Naive thymus-derived CD4-positive, alpha-beta T cell (primary cell): ENCODE results near the gene ULK1. TPM values are rescaled to one million over a fixed set of nuclear protein-coding genes. Genes with fewer than 3 reads are reported as not detected.

ENCODE experiments used
- ATAC-seq: fragments of 150-1000 bp; cut with Tn5 transposase; 2 replicates; pipeline ENCODE4 v1.10.0; 2021; ENCODE audit warnings: mild to moderate bottlenecking, moderate library complexity
- CTCF ChIA-PET: fragments of 350-600 bp; sonication (Branson Sonifier 250); formaldehyde crosslinking; loops from one replicate; lab custom pipeline; 2021; ENCODE audit warnings: antibody characterized with exemption; lab: Charles Lee
- POLR2A ChIA-PET: fragments of 350-600 bp; sonication (Branson Sonifier 250); formaldehyde crosslinking; loops from one replicate; lab custom pipeline; 2021; ENCODE audit warnings: antibody characterized with exemption, inconsistent platforms; lab: Charles Lee
- DNase-seq, 9 donors: peaks; one replicate each; pipeline versions ENCODE4 v3.0.0 to v3.0.0-alpha.2; 2020 to 2022; ENCODE audit warnings: mixed read lengths in 1 of 9
- H3K27ac ChIP-seq: one replicate; pipeline ENCODE4 v1.7.0; 2013; ENCODE audit warnings: mild to moderate bottlenecking, low read depth, low read length, moderate library complexity
- H3K27me3 ChIP-seq, 2 donors: one replicate each; pipeline ENCODE4 v1.7.0; 2013; ENCODE audit warnings: low read length in 2 of 2, mild to moderate bottlenecking in 2 of 2, moderate library complexity in 2 of 2; ENCODE audit not compliant: control insufficient read depth in 2 of 2, insufficient read depth in 2 of 2
- H3K36me3 ChIP-seq, 3 experiments: 1 replicate in 2 of 3; 2 replicates in 1 of 3; pipeline ENCODE4 v1.7.0; 2013; ENCODE audit warnings: low read length in 3 of 3, mild to moderate bottlenecking in 3 of 3, moderate library complexity in 1 of 3; ENCODE audit not compliant: insufficient read depth in 3 of 3, control insufficient read depth in 2 of 3
- H3K4me1 ChIP-seq, 2 donors: one replicate each; pipeline ENCODE4 v1.7.0; 2013; ENCODE audit warnings: low read length in 2 of 2, mild to moderate bottlenecking in 2 of 2, moderate library complexity in 1 of 2; ENCODE audit not compliant: control insufficient read depth in 2 of 2, insufficient read depth in 2 of 2
- H3K4me3 ChIP-seq: 2 replicates; pipeline ENCODE4 v1.7.0; 2013; ENCODE audit warnings: mild to moderate bottlenecking, low read length
- H3K9me3 ChIP-seq, 3 experiments: 1 replicate in 2 of 3; 2 replicates in 1 of 3; pipeline ENCODE4 v1.7.0; 2013; ENCODE audit warnings: low read length in 3 of 3; ENCODE audit not compliant: control insufficient read depth in 2 of 3
- H3K27ac Mint-ChIP-seq, 9 donors: one replicate each; pipeline ENCODE4 v1.8.0; 2020 to 2022; ENCODE audit warnings: mixed read lengths in 9 of 9, mild to moderate bottlenecking in 8 of 9, moderate library complexity in 5 of 9, inconsistent platforms in 2 of 9
- H3K27me3 Mint-ChIP-seq, 5 donors: one replicate each; pipeline ENCODE4 v1.8.0; 2021 to 2022; ENCODE audit warnings: mixed read lengths in 5 of 5, mild to moderate bottlenecking in 1 of 5
- H3K36me3 Mint-ChIP-seq, 5 donors: one replicate each; pipeline ENCODE4 v1.8.0; 2020 to 2022; ENCODE audit warnings: mixed read lengths in 5 of 5, mild to moderate bottlenecking in 3 of 5, inconsistent platforms in 1 of 5
- H3K4me1 Mint-ChIP-seq, 7 donors: one replicate each; pipeline ENCODE4 v1.8.0; 2020 to 2022; ENCODE audit warnings: mixed read lengths in 7 of 7, mild to moderate bottlenecking in 3 of 7, inconsistent platforms in 1 of 7
- H3K4me3 Mint-ChIP-seq, 10 donors: one replicate each; pipeline ENCODE4 v1.8.0; 2020 to 2022; ENCODE audit warnings: mild to moderate bottlenecking in 10 of 10, mixed read lengths in 10 of 10, moderate library complexity in 6 of 10, inconsistent platforms in 2 of 10
- H3K9me3 Mint-ChIP-seq, 11 donors: one replicate each; pipeline ENCODE4 v1.8.0; 2020 to 2022; ENCODE audit warnings: mixed read lengths in 11 of 11, mild to moderate bottlenecking in 4 of 11, inconsistent platforms in 1 of 11, moderate library complexity in 1 of 11
- intact Hi-C, 2 donors: fragments of 100-400 bp; cut with micrococcal nuclease; formaldehyde crosslinking; loops; one replicate each; pipeline ENCODE4 v1.15.1; 2023
- polyA plus RNA-seq, 2 donors: library from polyadenylated mRNA; unstranded; fragments of 300-500 nt; fragmentation: Illumina TruSeq; gene quantifications; one replicate each; pipeline ENCODE4 v1.2.3, GENCODE V29; 2021
- total RNA-seq, 6 experiments: library from RNA in 5 of 6; stranded (reverse) in 5 of 6; gene quantifications; 1 replicate in 5 of 6; 2 replicates in 1 of 6; pipeline ENCODE4 v1.2.3 and lab custom pipeline; 2021 to 2026

Gene ULK1
- total and polyA plus RNA-seq, 7 experiments from 2014 or later, result 0.28 to 109 (median 36.3) TPM

GRCh38 chr12:131862084-131862441, 32.4 kb upstream of the ULK1 start:
- no peak overlapping the region for H3K27ac ChIP-seq
- H3K27ac Mint-ChIP-seq, result no peak overlapping the region

GRCh38 chr12:131862600-131862993, 31.8 kb upstream of the ULK1 start:
- ATAC-seq, result no peak
- POLR2A ChIA-PET, result no interaction called here
- intact Hi-C loops, result no loop called here
- Histone ChIP-seq H3K27ac (no peak overlapping the region), H3K27me3 (no peaks in the 10 kb centered on the region), H3K4me3 (no peak overlapping the region), H3K36me3 (no peaks in the 10 kb centered on the region), H3K9me3 (no peaks in the 10 kb centered on the region), H3K4me1 (no peaks in the 10 kb centered on the region)
- CTCF ChIA-PET, result no interaction called here
- Mint-ChIP-seq H3K4me1 (peaks cover 0 to 11% (median 4%) of the 10 kb centered on the region in 7 donors), H3K36me3 (no peaks in the 10 kb centered on the region), H3K27ac (no peak overlapping the region), H3K4me3 (no peak overlapping the region), H3K9me3 (no peaks in the 10 kb centered on the region), H3K27me3 (peaks cover 0 to 3% (median 0%) of the 10 kb centered on the region in 5 donors)
- no peak for DNase-seq

More at GRCh38 chr12:131862084-131862441, 32.4 kb upstream of the ULK1 start:
- Mint-ChIP-seq H3K27me3 (peaks cover 0 to 3% (median 0%) of the 10 kb centered on the region in 5 donors), H3K4me3 (no peak overlapping the region), H3K36me3 (no peaks in the 10 kb centered on the region), H3K9me3 (no peaks in the 10 kb centered on the region), H3K4me1 (peaks cover 0 to 8% (median 4%) of the 10 kb centered on the region in 7 donors)
- intact Hi-C loops, result no loop called here
- Histone ChIP-seq H3K4me1 (no peaks in the 10 kb centered on the region), H3K9me3 (no peaks in the 10 kb centered on the region), H3K27me3 (no peaks in the 10 kb centered on the region), H3K36me3 (no peaks in the 10 kb centered on the region), H3K4me3 (no peak overlapping the region)
- POLR2A ChIA-PET, result interaction anchor here (0.6 kb wide), 1 partner anchor 599 kb away, joined by 3 read pairs; no protein-coding TSS in a partner anchor
- ATAC-seq (no peak), DNase-seq (no peak)
- CTCF ChIA-PET, result no interaction called here

- no peak overlapping the region for H3K27ac ChIP-seq
- peaks cover 0 to 12% (median 4%) of the 10 kb centered on the region in 7 donors for H3K4me1 Mint-ChIP-seq
- no peaks in the 10 kb centered on the region for H3K9me3 Mint-ChIP-seq
- intact Hi-C loops, result no loop called here
- DNase-seq, result no peak
- no peaks in the 10 kb centered on the region for H3K27me3 ChIP-seq
- H3K36me3 ChIP-seq, result no peaks in the 10 kb centered on the region
- H3K4me3 ChIP-seq, result no peak overlapping the region
- no peak for ATAC-seq
- H3K9me3 ChIP-seq, result no peaks in the 10 kb centered on the region
- H3K27me3 Mint-ChIP-seq, result peaks cover 0 to 3% (median 0%) of the 10 kb centered on the region in 5 donors
- ChIA-PET CTCF (no interaction called here), POLR2A (no interaction called here)
- no peaks in the 10 kb centered on the region for H3K4me1 ChIP-seq
- H3K4me3 Mint-ChIP-seq, result no peak overlapping the region
- H3K36me3 Mint-ChIP-seq, result no peaks in the 10 kb centered on the region
- no peak overlapping the region for H3K27ac Mint-ChIP-seq
These were observed 31.3 kb upstream of the ULK1 start for GRCh38 chr12:131862994-131863710.

- DNase-seq, result no peak
- ATAC-seq, result no peak
- Histone ChIP-seq H3K27me3 (no peaks in the 10 kb centered on the region), H3K9me3 (no peaks in the 10 kb centered on the region), H3K27ac (no peak overlapping the region), H3K4me1 (no peaks in the 10 kb centered on the region), H3K4me3 (no peak overlapping the region), H3K36me3 (no peaks in the 10 kb centered on the region)
- Mint-ChIP-seq H3K27me3 (peaks cover 0 to 3% (median 0%) of the 10 kb centered on the region in 5 donors), H3K36me3 (no peaks in the 10 kb centered on the region), H3K27ac (no peak overlapping the region), H3K4me3 (no peak overlapping the region), H3K9me3 (no peaks in the 10 kb centered on the region), H3K4me1 (peaks cover 0 to 12% (median 4%) of the 10 kb centered on the region in 7 donors)
- ChIA-PET POLR2A (no interaction called here), CTCF (no interaction called here)
- intact Hi-C loops, result no loop called here
These were observed 30.6 kb upstream of the ULK1 start for GRCh38 chr12:131863711-131864396.

- Mint-ChIP-seq H3K27ac (no peak overlapping the region), H3K27me3 (peaks cover 0 to 3% (median 0%) of the 10 kb centered on the region in 5 donors), H3K36me3 (no peaks in the 10 kb centered on the region), H3K4me1 (peaks cover 0 to 12% (median 4%) of the 10 kb centered on the region in 7 donors), H3K9me3 (no peaks in the 10 kb centered on the region), H3K4me3 (no peak overlapping the region)
- ATAC-seq, result no peak
- Histone ChIP-seq H3K4me1 (no peaks in the 10 kb centered on the region), H3K36me3 (no peaks in the 10 kb centered on the region), H3K27me3 (no peaks in the 10 kb centered on the region), H3K4me3 (no peak overlapping the region), H3K27ac (no peak overlapping the region), H3K9me3 (no peaks in the 10 kb centered on the region)
- CTCF ChIA-PET, result no interaction called here
- DNase-seq, result no peak
- intact Hi-C loops, result no loop called here
- POLR2A ChIA-PET, result no interaction called here
These were observed 30.0 kb upstream of the ULK1 start for GRCh38 chr12:131864469-131864868.

GRCh38 chr12:131865180-131865875, 29.1 kb upstream of the ULK1 start:
- ATAC-seq, result no peak
- Histone ChIP-seq H3K4me1 (no peaks in the 10 kb centered on the region), H3K27me3 (no peaks in the 10 kb centered on the region), H3K9me3 (no peaks in the 10 kb centered on the region), H3K36me3 (no peaks in the 10 kb centered on the region), H3K4me3 (no peak overlapping the region), H3K27ac (no peak overlapping the region)
- Mint-ChIP-seq H3K9me3 (no peaks in the 10 kb centered on the region), H3K27me3 (peaks cover 0 to 3% (median 0%) of the 10 kb centered on the region in 5 donors), H3K36me3 (no peaks in the 10 kb centered on the region), H3K4me1 (peaks cover 0 to 12% (median 4%) of the 10 kb centered on the region in 7 donors), H3K27ac (peak overlapping the region in 1 of 9 donors; percentile 11), H3K4me3 (no peak overlapping the region)
- POLR2A ChIA-PET, result no interaction called here
- CTCF ChIA-PET, result no interaction called here
- no peak for DNase-seq
- intact Hi-C loops, result no loop called here
